ENCODE measurements around the gene TXNDC17. TPM values are rescaled to one million over a fixed set of nuclear protein-coding genes. Genes with fewer than 3 reads are reported as not detected.

Gene TXNDC17
- total RNA-seq, 1 donor from 2014 or later: 104 TPM

DNA sequence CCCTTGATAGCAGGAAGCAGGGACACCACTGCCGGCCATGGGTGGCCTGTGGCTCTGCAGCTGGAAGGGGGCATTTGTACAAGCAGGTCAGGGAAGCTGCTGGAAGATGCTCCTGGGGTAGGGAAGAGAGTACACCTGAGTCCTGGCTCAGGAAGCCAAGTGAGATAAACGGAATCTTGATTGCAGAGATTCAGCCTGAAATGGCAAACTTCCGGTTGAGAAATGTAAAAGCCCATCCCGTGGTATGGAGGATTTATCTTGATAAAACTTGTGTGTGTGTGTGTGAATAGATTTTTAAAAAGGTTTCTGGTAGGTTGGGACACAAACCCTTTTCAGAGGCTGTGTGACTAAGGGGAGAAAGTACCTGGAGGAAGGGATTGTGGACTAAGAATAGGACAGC, 40.3 kb downstream of the TXNDC17 start:
- H3K4me1 Mint-ChIP-seq (ENCODE audit: low read depth): peaks cover 7% of the 10 kb centered on the region
- no peak overlapping the region for H3K4me3 Mint-ChIP-seq (ENCODE audit: low read depth)
- peaks cover 37% of the 10 kb centered on the region for H3K27me3 Mint-ChIP-seq
- no peak for DNase-seq (ENCODE audit: low spot score, unreplicated experiment)
- H3K9me3 Mint-ChIP-seq (ENCODE audit: low read depth): no peaks in the 10 kb centered on the region
- H3K27ac Mint-ChIP-seq: no peak overlapping the region
- TF ChIP-seq, protein P1, sequence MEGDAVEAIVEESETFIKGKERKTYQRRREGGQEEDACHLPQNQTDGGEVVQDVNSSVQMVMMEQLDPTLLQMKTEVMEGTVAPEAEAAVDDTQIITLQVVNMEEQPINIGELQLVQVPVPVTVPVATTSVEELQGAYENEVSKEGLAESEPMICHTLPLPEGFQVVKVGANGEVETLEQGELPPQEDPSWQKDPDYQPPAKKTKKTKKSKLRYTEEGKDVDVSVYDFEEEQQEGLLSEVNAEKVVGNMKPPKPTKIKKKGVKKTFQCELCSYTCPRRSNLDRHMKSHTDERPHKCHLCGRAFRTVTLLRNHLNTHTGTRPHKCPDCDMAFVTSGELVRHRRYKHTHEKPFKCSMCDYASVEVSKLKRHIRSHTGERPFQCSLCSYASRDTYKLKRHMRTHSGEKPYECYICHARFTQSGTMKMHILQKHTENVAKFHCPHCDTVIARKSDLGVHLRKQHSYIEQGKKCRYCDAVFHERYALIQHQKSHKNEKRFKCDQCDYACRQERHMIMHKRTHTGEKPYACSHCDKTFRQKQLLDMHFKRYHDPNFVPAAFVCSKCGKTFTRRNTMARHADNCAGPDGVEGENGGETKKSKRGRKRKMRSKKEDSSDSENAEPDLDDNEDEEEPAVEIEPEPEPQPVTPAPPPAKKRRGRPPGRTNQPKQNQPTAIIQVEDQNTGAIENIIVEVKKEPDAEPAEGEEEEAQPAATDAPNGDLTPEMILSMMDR (IDR thresholded peaks at IDR 0.05; ENCODE audit: unreplicated experiment): no peak
- no peaks in the 10 kb centered on the region for H3K36me3 Mint-ChIP-seq (ENCODE audit: insufficient read depth)

DNA sequence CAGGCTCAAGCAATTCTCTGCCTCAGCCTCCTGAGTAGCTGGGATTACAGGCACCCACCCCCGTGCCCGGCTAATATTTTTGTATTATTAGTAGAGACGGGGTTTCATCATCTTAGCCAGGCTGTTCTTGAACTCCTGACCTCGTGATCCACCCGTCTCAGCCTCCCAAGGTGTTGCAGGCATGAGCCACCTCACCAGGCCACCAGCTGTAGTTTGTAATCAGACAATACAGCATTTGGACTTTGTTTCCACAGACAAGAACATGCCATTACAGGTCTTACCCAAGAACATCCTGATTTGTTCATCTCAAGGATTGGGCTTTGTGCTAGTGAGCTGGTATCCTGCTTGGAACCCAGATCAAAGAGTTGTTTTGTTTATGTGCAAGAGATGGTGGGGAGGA, 40.8 kb downstream of the TXNDC17 start:
- TF ChIP-seq, protein P1 (IDR thresholded peaks at IDR 0.05; ENCODE audit: unreplicated experiment): no peak
- H3K27ac Mint-ChIP-seq: no peak overlapping the region
- DNase-seq (ENCODE audit: low spot score, unreplicated experiment): no peak
- H3K36me3 Mint-ChIP-seq (ENCODE audit: insufficient read depth): no peaks in the 10 kb centered on the region
- no peak overlapping the region for H3K4me3 Mint-ChIP-seq (ENCODE audit: low read depth)
- peaks cover 38% of the 10 kb centered on the region for H3K27me3 Mint-ChIP-seq
- peaks cover 7% of the 10 kb centered on the region for H3K4me1 Mint-ChIP-seq (ENCODE audit: low read depth)
- H3K9me3 Mint-ChIP-seq (ENCODE audit: low read depth): no peaks in the 10 kb centered on the region

DNA sequence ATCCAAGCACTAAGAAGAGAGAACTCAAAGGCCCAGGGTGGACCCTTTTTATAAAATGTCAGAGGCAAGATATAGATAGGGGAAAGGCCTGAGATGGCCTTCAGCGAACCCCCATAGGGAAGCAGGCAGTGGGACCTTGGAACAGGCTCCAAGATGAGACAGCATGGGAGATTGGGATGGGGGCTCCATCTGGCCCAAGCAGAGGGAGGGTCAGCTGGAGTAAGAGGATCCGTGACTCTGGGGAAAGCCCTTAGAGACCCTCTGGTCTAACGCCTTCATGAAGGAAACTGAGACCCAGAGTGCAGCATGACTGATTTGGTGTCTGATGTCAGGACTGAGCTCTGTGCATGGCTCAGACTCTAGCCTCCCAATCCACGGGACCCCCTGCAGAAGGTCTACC, 41.5 kb downstream of the TXNDC17 start:
- Mint-ChIP-seq H3K4me1 (ENCODE audit: low read depth) (peaks cover 4% of the 10 kb centered on the region), H3K9me3 (ENCODE audit: low read depth) (no peaks in the 10 kb centered on the region), H3K36me3 (ENCODE audit: insufficient read depth) (no peaks in the 10 kb centered on the region), H3K27ac (no peak overlapping the region), H3K27me3 (peaks cover 45% of the 10 kb centered on the region), H3K4me3 (ENCODE audit: low read depth) (no peak overlapping the region)
- no peak for DNase-seq (ENCODE audit: low spot score, unreplicated experiment)
- TF ChIP-seq, protein P1 (IDR thresholded peaks at IDR 0.05; ENCODE audit: unreplicated experiment): no peak

DNA sequence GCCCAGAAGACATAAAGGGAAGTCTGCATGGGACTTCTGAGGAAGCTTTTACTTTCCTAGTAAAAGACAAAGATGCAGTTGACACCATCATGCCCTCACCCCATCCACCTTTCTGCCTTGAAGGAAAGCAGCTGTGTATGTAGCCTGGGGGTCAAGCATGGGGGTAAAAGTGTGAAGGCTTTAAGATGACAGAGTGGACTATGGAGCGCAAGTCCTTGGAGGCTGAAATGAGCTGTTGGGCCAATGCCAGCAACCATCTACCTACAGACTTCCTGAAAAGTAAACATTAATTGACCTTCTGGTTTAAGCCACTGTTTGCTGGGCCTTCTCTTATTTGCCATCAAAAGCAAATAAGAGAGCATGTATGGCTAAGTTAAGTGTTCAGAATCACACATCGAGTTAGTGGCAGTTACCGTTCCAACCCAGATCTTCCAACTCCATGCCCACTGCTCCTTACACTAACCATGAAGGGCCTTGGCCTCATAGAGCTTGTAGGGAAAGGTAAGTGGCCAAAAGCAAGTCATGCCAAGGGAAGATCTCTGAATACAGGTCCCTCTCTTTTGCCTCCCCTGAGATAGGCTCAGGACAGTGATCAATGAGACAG, 42.3 kb downstream of the TXNDC17 start:
- DNase-seq (ENCODE audit: low spot score, unreplicated experiment): no peak
- H3K4me1 Mint-ChIP-seq (ENCODE audit: low read depth): peaks cover 4% of the 10 kb centered on the region
- no peak overlapping the region for H3K27ac Mint-ChIP-seq
- TF ChIP-seq, protein P1 (IDR thresholded peaks at IDR 0.05; ENCODE audit: unreplicated experiment): no peak
- no peaks in the 10 kb centered on the region for H3K36me3 Mint-ChIP-seq (ENCODE audit: insufficient read depth)
- H3K9me3 Mint-ChIP-seq (ENCODE audit: low read depth): no peaks in the 10 kb centered on the region
- peaks cover 49% of the 10 kb centered on the region for H3K27me3 Mint-ChIP-seq
- H3K4me3 Mint-ChIP-seq (ENCODE audit: low read depth): no peak overlapping the region

DNA sequence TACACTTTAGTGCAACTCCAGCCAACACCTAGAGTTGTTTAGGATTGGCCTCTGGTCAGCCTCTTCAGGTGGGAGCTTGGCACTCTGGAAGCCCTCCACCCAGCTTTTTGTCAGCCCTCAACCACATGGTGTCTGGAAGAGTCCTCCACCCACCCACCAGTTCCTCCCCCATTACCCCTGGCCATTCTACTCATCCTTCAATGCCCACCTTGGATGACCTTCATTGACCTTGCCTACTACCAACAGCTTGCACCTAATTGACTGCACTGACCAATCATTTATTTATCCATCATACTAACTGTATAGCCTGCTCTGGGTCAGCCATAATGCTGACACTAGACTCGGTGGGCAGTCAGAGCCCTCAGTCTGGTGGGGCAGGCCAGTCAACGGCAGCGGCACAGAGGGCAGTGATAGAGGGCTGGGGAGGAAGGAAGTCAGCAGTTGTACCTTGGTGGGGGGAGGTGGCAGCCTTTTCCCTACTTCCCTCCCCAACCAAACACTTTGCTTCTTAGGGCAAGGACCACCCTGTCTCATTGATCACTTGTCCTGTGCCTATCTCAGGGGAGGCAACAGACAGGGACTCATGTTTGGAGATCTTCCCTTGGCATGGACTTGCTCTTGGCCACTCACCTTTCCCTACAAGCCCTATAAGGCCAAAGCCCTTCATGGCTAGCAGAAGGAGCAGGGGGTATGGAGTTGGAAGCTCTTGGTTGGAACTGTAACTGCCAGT, 43.0 kb downstream of the TXNDC17 start:
- TF ChIP-seq, protein P1 (IDR thresholded peaks at IDR 0.05; ENCODE audit: unreplicated experiment): no peak
- Mint-ChIP-seq H3K27me3 (peaks cover 43% of the 10 kb centered on the region), H3K36me3 (ENCODE audit: insufficient read depth) (no peaks in the 10 kb centered on the region), H3K9me3 (ENCODE audit: low read depth) (no peaks in the 10 kb centered on the region), H3K4me1 (ENCODE audit: low read depth) (peaks cover 4% of the 10 kb centered on the region), H3K27ac (no peak overlapping the region), H3K4me3 (ENCODE audit: low read depth) (no peak overlapping the region)
- DNase-seq (ENCODE audit: low spot score, unreplicated experiment): no peak

Data from progenitor cell of endocrine pancreas (in vitro differentiated cells).